Measurements from ENCODE around the gene PLA2R1.

GRCh38 chr2:160063879-160064612 lies 1.6 kb upstream of the PLA2R1 start:
- TF ChIP-seq CTCF (IDR thresholded peaks at IDR 0.05) (no peak), POLR2A (IDR thresholded peaks at IDR 0.05) (no peak), POLR2AphosphoS5 (IDR thresholded peaks at IDR 0.05) (no peak)
